ENCODE results near the gene IL1RN. TPM values are rescaled to one million over a fixed set of nuclear protein-coding genes. Genes with fewer than 3 reads are reported as not detected.

The IL1RN gene
- total and polyA plus RNA-seq, 2 of the 13 experiments (the other 11 are each of a cell fraction or from before 2014, with no cell fraction given), result 21.2 to 101 TPM

DNA sequence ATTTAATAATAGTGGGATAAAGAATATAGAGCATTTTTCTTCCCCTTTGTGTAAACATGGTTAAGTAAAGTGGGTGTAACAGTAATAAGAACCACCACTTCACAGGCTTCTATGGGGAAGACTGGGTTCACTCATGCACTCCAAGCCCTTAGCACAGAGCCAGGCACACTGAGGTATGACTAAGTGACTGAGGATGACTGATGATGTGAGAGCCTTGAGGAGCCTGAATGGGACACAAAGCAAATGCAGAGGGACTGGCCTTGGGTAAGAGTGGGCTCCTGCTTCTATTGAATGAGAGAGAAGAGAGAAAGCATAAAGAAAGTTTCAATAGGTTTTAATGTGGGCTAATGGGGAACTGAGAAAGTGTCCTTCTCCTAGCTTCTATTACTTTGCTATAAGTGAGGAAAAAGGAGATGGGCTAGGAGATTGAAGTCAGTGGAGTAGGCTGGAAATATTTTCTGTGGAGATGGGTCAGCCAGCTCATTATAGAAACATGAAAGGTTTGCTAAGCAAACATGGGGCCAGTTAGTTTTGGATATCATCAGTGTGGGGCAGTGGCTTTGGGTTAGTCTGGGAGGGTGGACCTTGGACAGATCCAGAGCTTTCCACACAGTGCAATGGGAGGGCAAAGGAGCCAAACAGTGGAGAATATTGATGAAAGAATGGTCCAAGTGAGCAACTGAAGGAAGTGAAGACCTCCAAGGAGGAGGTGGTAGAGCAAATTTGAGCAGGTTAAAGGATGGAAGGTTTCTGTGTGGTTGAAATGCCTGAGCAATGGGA, 39.0 kb upstream of the IL1RN start (continued):
- TF ChIP-seq ZNF788 (CRISPR knock-in tag; IDR thresholded peaks at IDR 0.05; ENCODE audit: borderline replicate concordance), result peak; percentile 73; the same call in 1 of the 2 replicates
- TF ChIP-seq, protein P1, sequence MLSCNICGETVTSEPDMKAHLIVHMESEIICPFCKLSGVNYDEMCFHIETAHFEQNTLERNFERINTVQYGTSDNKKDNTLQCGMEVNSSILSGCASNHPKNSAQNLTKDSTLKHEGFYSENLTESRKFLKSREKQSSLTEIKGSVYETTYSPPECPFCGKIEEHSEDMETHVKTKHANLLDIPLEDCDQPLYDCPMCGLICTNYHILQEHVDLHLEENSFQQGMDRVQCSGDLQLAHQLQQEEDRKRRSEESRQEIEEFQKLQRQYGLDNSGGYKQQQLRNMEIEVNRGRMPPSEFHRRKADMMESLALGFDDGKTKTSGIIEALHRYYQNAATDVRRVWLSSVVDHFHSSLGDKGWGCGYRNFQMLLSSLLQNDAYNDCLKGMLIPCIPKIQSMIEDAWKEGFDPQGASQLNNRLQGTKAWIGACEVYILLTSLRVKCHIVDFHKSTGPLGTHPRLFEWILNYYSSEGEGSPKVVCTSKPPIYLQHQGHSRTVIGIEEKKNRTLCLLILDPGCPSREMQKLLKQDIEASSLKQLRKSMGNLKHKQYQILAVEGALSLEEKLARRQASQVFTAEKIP (CRISPR knock-in tag; IDR thresholded peaks at IDR 0.05; ENCODE audit: borderline replicate concordance), result no peak
- no peak for TF ChIP-seq PHF20 (CRISPR knock-in tag; IDR thresholded peaks at IDR 0.05)
- TF ChIP-seq, protein P2, sequence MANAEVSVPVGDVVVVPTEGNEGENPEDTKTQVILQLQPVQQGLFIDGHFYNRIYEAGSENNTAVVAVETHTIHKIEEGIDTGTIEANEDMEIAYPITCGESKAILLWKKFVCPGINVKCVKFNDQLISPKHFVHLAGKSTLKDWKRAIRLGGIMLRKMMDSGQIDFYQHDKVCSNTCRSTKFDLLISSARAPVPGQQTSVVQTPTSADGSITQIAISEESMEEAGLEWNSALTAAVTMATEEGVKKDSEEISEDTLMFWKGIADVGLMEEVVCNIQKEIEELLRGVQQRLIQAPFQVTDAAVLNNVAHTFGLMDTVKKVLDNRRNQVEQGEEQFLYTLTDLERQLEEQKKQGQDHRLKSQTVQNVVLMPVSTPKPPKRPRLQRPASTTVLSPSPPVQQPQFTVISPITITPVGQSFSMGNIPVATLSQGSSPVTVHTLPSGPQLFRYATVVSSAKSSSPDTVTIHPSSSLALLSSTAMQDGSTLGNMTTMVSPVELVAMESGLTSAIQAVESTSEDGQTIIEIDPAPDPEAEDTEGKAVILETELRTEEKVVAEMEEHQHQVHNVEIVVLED (CRISPR knock-in tag; IDR thresholded peaks at IDR 0.05; ENCODE audit: borderline replicate concordance), result no peak
- TF ChIP-seq HNF4G (IDR thresholded peaks at IDR 0.05; ENCODE audit: borderline replicate concordance, low read depth, low read length), result peak; percentile 85
- peak; percentile 88 for TF ChIP-seq HNF4G (CRISPR knock-in tag; IDR thresholded peaks at IDR 0.05; ENCODE audit: borderline replicate concordance, low read depth)
- peak; percentile 81 for TF ChIP-seq ZNF430 (CRISPR knock-in tag; IDR thresholded peaks at IDR 0.05)
- no peak for TF ChIP-seq MYNN (CRISPR knock-in tag; IDR thresholded peaks at IDR 0.05; ENCODE audit: low read depth)
- no peak for TF ChIP-seq ZNF891 (CRISPR knock-in tag; IDR thresholded peaks at IDR 0.05)
- TF ChIP-seq JDP2 (CRISPR knock-in tag; IDR thresholded peaks at IDR 0.05; ENCODE audit: borderline replicate concordance), result no peak
- TF ChIP-seq ATF1 (CRISPR knock-in tag; IDR thresholded peaks at IDR 0.05), result no peak
- no peak for TF ChIP-seq RBM39 (IDR thresholded peaks at IDR 0.05; ENCODE audit: low read depth, low read length, poor library complexity, severe bottlenecking)
- TF ChIP-seq, protein P3, sequence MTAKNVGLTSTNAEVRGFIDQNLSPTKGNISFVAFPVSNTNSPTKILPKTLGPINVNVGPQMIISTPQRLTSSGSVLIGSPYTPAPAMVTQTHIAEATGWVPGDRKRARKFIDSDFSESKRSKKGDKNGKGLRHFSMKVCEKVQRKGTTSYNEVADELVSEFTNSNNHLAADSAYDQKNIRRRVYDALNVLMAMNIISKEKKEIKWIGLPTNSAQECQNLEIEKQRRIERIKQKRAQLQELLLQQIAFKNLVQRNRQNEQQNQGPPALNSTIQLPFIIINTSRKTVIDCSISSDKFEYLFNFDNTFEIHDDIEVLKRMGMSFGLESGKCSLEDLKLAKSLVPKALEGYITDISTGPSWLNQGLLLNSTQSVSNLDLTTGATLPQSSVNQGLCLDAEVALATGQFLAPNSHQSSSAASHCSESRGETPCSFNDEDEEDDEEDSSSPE (CRISPR knock-in tag; IDR thresholded peaks at IDR 0.05), result peak; percentile 36
- no peak for TF ChIP-seq ZBTB7A (CRISPR knock-in tag; IDR thresholded peaks at IDR 0.05)
- TF ChIP-seq, protein P4, sequence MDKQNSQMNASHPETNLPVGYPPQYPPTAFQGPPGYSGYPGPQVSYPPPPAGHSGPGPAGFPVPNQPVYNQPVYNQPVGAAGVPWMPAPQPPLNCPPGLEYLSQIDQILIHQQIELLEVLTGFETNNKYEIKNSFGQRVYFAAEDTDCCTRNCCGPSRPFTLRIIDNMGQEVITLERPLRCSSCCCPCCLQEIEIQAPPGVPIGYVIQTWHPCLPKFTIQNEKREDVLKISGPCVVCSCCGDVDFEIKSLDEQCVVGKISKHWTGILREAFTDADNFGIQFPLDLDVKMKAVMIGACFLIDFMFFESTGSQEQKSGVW (CRISPR knock-in tag; IDR thresholded peaks at IDR 0.05; ENCODE audit: borderline replicate concordance), result no peak
- peak; percentile 85 for TF ChIP-seq TEAD3 (CRISPR knock-in tag; optimal IDR thresholded peaks at IDR 0.05; ENCODE audit: borderline replicate concordance)
- no peak for TF ChIP-seq ZFP62 (CRISPR knock-in tag; IDR thresholded peaks at IDR 0.05)
- no peak for TF ChIP-seq ZNF660 (CRISPR knock-in tag; IDR thresholded peaks at IDR 0.05; ENCODE audit: borderline replicate concordance, low read depth)
- no peak for TF ChIP-seq ZNF260 (CRISPR knock-in tag; IDR thresholded peaks at IDR 0.05; ENCODE audit: borderline replicate concordance, low read depth)
- TF ChIP-seq MXI1 (IDR thresholded peaks at IDR 0.05; ENCODE audit: borderline replicate concordance, low read depth, low read length), result no peak
- TF ChIP-seq NFRKB (IDR thresholded peaks at IDR 0.05), result no peak
